GM13977 (cell line): ENCODE data around the gene SLC25A14.
"Not testable (repeated sequence)": the region's sequence is repeated elsewhere in the genome, so short reads cannot be mapped to it uniquely, and the experiment has no call there.

Source experiments
- DNase-seq: peaks from one replicate; pipeline ENCODE4 v3.0.0; 2012; ENCODE audit warnings: low spot score
- CTCF ChIP-seq: IDR thresholded peaks from 2 replicates; pipeline ENCODE4 v1.5.1; 2012; ENCODE audit warnings: mild to moderate bottlenecking, control low read depth; ENCODE audit not compliant: insufficient read depth; ENCODE audit errors: extremely low read depth, missing control alignments
- in situ Hi-C: fragments of 300-500 bp; cut with MboI; formaldehyde crosslinking; loops from one replicate; pipeline ENCODE4 v1.12.0; 2022; ENCODE audit warnings: low sequenced_read_pairs, low pct_unique_long_range_greater_than_20kb, mixed read lengths, inconsistent platforms; ENCODE audit not compliant: unreplicated experiment

The SLC25A14 gene

DNA sequence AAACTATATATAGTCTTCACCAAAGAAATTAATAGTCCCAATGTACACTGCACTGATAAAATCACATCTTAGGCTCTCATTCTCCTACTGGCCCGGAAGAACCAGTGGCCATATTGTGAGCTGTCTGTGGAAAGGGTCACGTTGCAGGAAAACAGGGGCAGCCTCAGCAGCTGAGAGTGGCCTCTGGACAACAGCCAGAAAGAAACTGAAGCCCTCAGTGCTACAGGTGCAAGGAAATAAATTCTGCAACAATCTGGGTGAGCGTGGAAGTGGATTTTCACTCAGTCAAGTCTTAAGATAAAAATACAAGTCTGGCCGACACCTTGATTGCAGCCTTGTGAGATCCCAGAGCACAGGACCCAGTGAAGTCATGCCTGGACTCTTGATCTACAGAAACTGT, 3.2 kb upstream of the SLC25A14 start:
- in situ Hi-C loops, result no loop called here
- DNase-seq, result no peak
- no peak for TF ChIP-seq CTCF

- in situ Hi-C loops, DNase-seq: not testable (repeated sequence)
Observed at GRCh38 chrX:130338869-130339268, 850 bp upstream of the SLC25A14 start.

- in situ Hi-C loops, result no loop called here
- DNase-seq, result no peak
- no peak for TF ChIP-seq CTCF
Observed at GRCh38 chrX:130340271-130340670, 552 bp downstream of the SLC25A14 start.

DNA sequence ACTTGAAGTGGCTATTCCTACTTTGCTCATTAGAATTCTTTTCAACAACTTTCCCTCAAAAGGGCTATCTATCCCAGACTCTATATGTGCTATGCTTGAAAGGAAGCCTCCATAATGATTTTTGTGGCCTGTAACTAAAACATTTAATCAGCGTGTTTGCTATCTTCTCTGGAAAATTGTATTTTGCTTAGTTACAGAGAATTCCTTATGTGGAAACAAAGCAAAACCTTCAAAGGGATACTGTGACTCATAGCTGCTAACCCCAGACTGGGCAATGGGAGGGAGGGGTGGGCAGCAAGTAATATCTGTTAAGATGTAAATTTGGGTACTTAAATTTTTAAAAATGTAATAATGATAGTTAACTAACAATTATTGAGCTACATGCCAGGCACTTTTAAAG, 3.7 kb downstream of the SLC25A14 start:
- in situ Hi-C loops, result no loop called here
- no peak for TF ChIP-seq CTCF
- DNase-seq, result no peak

- in situ Hi-C loops, result no loop called here
- TF ChIP-seq CTCF, result no peak
- DNase-seq, result no peak
Observed at GRCh38 chrX:130347321-130347720, 7.6 kb downstream of the SLC25A14 start.

DNA sequence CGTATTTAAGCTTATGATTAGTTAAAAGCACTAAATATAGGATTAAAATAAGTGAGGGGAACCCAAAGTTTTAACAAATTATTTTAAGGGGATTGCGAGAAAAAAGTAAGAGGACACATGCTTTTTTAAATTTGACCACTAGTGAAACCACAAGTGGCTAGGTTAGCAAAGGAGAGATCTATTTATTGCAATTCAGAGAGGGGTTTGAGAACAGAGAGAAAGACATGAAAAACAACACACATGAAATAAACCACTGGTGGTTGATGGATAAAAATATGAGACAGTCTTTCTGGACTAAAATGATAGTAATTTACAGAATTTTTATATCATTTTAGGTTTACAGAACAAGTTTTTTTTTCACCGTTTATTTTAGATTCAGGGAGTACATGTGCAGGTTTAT, 11.8 kb downstream of the SLC25A14 start:
- no peak for DNase-seq
- no peak for TF ChIP-seq CTCF
- in situ Hi-C loops, result no loop called here

- DNase-seq, in situ Hi-C loops: not testable (repeated sequence)
Observed at GRCh38 chrX:130352050-130352449, 12.3 kb downstream of the SLC25A14 start.

DNA sequence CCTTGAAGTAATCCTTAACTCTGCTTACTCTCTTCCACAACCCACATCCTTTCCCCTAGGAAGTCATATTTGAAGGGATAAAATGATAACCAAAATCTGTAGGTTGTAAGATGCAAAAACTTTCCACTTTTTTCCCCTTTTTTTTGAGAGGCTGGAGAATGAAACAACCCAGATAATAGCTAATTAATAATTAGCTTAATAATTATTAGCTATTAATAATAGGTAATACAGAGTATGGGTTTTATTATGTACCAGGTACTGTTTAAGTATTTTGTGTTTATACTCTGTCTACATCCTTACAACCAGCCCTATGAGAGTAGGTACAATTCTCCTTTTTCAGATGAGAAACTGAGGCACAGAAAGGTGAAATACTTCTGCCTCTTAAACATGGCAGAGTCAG, 36.4 kb downstream of the SLC25A14 start:
- TF ChIP-seq CTCF, result no peak
- no peak for DNase-seq
- in situ Hi-C loops, result no loop called here
